HepG2 (cell line): ENCODE results near the gene DBN1. TPM values are rescaled to one million over a fixed set of nuclear protein-coding genes. Genes with fewer than 3 reads are reported as not detected.

Experiments
- ARID4A ChIP-seq: sonication (generic); formaldehyde crosslinking; IDR thresholded peaks from 2 replicates; pipeline ENCODE4 v1.5.0; 2020; ENCODE audit warnings: mild to moderate bottlenecking, missing genetic modification reagents, borderline replicate concordance
- KDM2A ChIP-seq: sonication (generic); formaldehyde crosslinking; IDR thresholded peaks from 2 replicates; pipeline ENCODE4 v1.4.0; 2020; ENCODE audit warnings: low read depth, missing genetic modification reagents, borderline replicate concordance
- RXRB ChIP-seq: IDR thresholded peaks from 2 replicates; pipeline ENCODE4 v1.6.1; 2016; ENCODE audit warnings: borderline replicate concordance, missing genetic modification reagents, missing compliant biosample characterization
- SSRP1 ChIP-seq: IDR thresholded peaks from 2 replicates; pipeline ENCODE4 v1.6.1; 2016; ENCODE audit warnings: control low read depth
- ZBTB33 ChIP-seq: sonication (generic); formaldehyde crosslinking; IDR thresholded peaks from 2 replicates; pipeline ENCODE4 v1.4.0; 2020; ENCODE audit warnings: missing genetic modification reagents
- ZFX ChIP-seq: sonication (generic); formaldehyde crosslinking; IDR thresholded peaks from 2 replicates; pipeline ENCODE4 v1.4.0; 2020; ENCODE audit warnings: mild to moderate bottlenecking, low read depth, missing genetic modification reagents, moderate library complexity
- ZNF124 ChIP-seq: sonication (generic); formaldehyde crosslinking; IDR thresholded peaks from 2 replicates; pipeline ENCODE4 v1.4.0; 2020; ENCODE audit warnings: missing genetic modification reagents
- ZNF550 ChIP-seq: sonication (generic); formaldehyde crosslinking; IDR thresholded peaks from 2 replicates; pipeline ENCODE4 v1.4.0; 2020; ENCODE audit warnings: mild to moderate bottlenecking, missing genetic modification reagents, borderline replicate concordance
- ZUFSP ChIP-seq: sonication (generic); formaldehyde crosslinking; IDR thresholded peaks from 2 replicates; pipeline ENCODE4 v1.9.0; 2021; ENCODE audit warnings: missing genetic modification reagents, mild to moderate bottlenecking, borderline replicate concordance
- polyA plus RNA-seq, 8 experiments: library from polyadenylated mRNA; depleted of rRNA in 3 of 8; stranded (reverse) in 7 of 8; unstranded in 1 of 8; fragments of >200 nt; fragmentation: Illumina TruSeq in 4 of 8; extraction: Trizol in 4 of 8; gene quantifications; 2 replicates each; pipeline versions ENCODE4 v1.2.1 to v1.2.3, GENCODE V29; 2011 to 2016; ENCODE audit warnings: low read depth in 4 of 8, missing spikeins in 1 of 8, mixed read lengths in 1 of 8; ENCODE audit not compliant: insufficient read depth in 1 of 8
- total RNA-seq, 5 experiments: library from RNA; depleted of rRNA; stranded (reverse); fragments of >200 nt; fragmentation: Illumina TruSeq; extraction: Trizol; gene quantifications; 2 replicates each; pipeline ENCODE4 v1.2.3, GENCODE V29; 2016; ENCODE audit warnings: low read depth in 1 of 5

The DBN1 gene
- total and polyA plus RNA-seq, 2 of the 13 experiments (the other 11 are each of a cell fraction or from before 2014, with no cell fraction given) = 27.0 to 37.3 TPM

GRCh38 chr5:177477701-177478477 lies 4.5 kb upstream of the DBN1 start (continued):
- TF ChIP-seq ARID4A (CRISPR knock-in tag) (peak; percentile 34; the same call in 1 of the 2 replicates), ZNF124 (no peak), ZBTB33 (0 out of 2 replicates have a peak, but pooled peaks have one; percentile 11), KDM2A (CRISPR knock-in tag) (peak; percentile 14; the same call in 1 of the 2 replicates), RXRB (CRISPR knock-in tag) (peak; percentile 36; the same call in 1 of the 2 replicates), ZUFSP (CRISPR knock-in tag) (no peak), ZNF550 (no peak), ZFX (peak; percentile 59), SSRP1 (CRISPR knock-in tag) (0 out of 2 replicates have a peak, but pooled peaks have one; percentile 40)
